HCT116 (cell line): ENCODE results near the gene CHRNE. TPM values are rescaled to one million over a fixed set of nuclear protein-coding genes. Genes with fewer than 3 reads are reported as not detected.

Experiments
- ATAC-seq: fragments of 200-7000 bp; cut with Tn5 transposase; 2 replicates; pipeline ENCODE4 v1.9.1; 2020; ENCODE audit warnings: mild to moderate bottlenecking, moderate library complexity
- BruUV-seq: library from RNA; stranded (reverse); fragments of 400-500 nt; replicated peaks from 2 replicates; lab custom pipeline; 2021; lab: Mats Ljungman, UMichigan
- CTCF ChIA-PET: fragments of 300-600 bp; sonication (Branson Sonifier 250); formaldehyde crosslinking; loops from one replicate; lab custom pipeline; 2021; ENCODE audit warnings: antibody characterized with exemption; lab: Charles Lee
- POLR2A ChIA-PET: fragments of 300-600, 350-600 bp; sonication (Branson Sonifier 250); formaldehyde crosslinking; loops from one replicate; lab custom pipeline; 2021; ENCODE audit warnings: antibody characterized with exemption; lab: Charles Lee
- RAD21 ChIA-PET, 2 experiments: fragments of 300-600 bp; sonication (Branson Sonifier 250); formaldehyde crosslinking; loops; one replicate each; lab custom pipeline; 2023; ENCODE audit warnings: low total read pairs in 2 of 2; ENCODE audit not compliant: uncharacterized antibody in 2 of 2, unreplicated experiment in 2 of 2, low non-redundant PET in 1 of 2; lab: Charles Lee
- DNase-seq: peaks from one replicate; pipeline ENCODE4 v3.0.0-alpha.2; 2010; ENCODE audit warnings: low read depth, low spot score
- H2AFZ ChIP-seq: fragments of 200-600 bp; shearing (Covaris generic), sonication (generic); 2 replicates; pipeline ENCODE4 v1.6.1; 2017; ENCODE audit warnings: low read depth, mixed run types, mixed read lengths, antibody characterized with exemption, low read length; ENCODE audit not compliant: poor library complexity, severe bottlenecking
- H3K27ac ChIP-seq: 2 replicates; pipeline ENCODE4 v1.5.1; 2012; ENCODE audit warnings: low read depth, low read length
- H3K27me3 ChIP-seq: fragments of 200-600 bp; sonication (generic); 2 replicates; pipeline ENCODE4 v1.6.1; 2016; ENCODE audit warnings: mixed run types, low read length, mixed read lengths; ENCODE audit not compliant: insufficient read depth
- H3K36me3 ChIP-seq, 2 experiments: fragments of 200-500 bp in 1 of 2; fragments of 200-600 bp in 1 of 2; sonication (Bioruptor generic) in 1 of 2; sonication (generic) in 1 of 2; 2 replicates each; pipeline versions ENCODE4 v1.5.1 to v1.6.1; 2014 to 2016; ENCODE audit warnings: low read length in 2 of 2, inconsistent platforms in 1 of 2, mixed read lengths in 1 of 2, mixed run types in 1 of 2; ENCODE audit not compliant: insufficient read depth in 2 of 2, control insufficient read depth in 1 of 2
- H3K4me1 ChIP-seq, 2 experiments: fragments of 200-600 bp in 1 of 2; sonication (generic) in 1 of 2; 2 replicates each; pipeline versions ENCODE4 v1.5.1 to v1.6.1; 2012 to 2017; ENCODE audit warnings: low read length in 2 of 2, inconsistent platforms in 1 of 2, mild to moderate bottlenecking in 1 of 2, mixed read lengths in 1 of 2, mixed run types in 1 of 2, moderate library complexity in 1 of 2; ENCODE audit not compliant: insufficient read depth in 2 of 2, control insufficient read depth in 1 of 2
- H3K4me2 ChIP-seq: fragments of 200-600 bp; sonication (generic); 2 replicates; pipeline ENCODE4 v1.6.1; 2017; ENCODE audit warnings: mixed run types, low read length, mixed read lengths
- H3K4me3 ChIP-seq, 2 experiments: fragments of 200-600 bp in 1 of 2; sonication (generic) in 1 of 2; replicated peaks in 1 of 2; 2 replicates each; pipeline ENCODE4 v1.5.1; 2011 to 2016; ENCODE audit warnings: low read length in 2 of 2, control low read depth in 1 of 2, low read depth in 1 of 2, mild to moderate bottlenecking in 1 of 2, mixed read lengths in 1 of 2, mixed run types in 1 of 2
- H3K79me2 ChIP-seq: fragments of 200-600 bp; sonication (generic); 2 replicates; pipeline ENCODE4 v1.6.1; 2017; ENCODE audit warnings: mild to moderate bottlenecking, mixed run types, low read length, moderate library complexity, mixed read lengths; ENCODE audit not compliant: insufficient read depth
- H3K9ac ChIP-seq: fragments of 200-600 bp; sonication (generic); 2 replicates; pipeline ENCODE4 v1.6.1; 2016; ENCODE audit warnings: low read length, mixed read lengths
- H3K9me2 ChIP-seq: fragments of 200-600 bp; sonication (generic), shearing (Covaris generic); 2 replicates; pipeline ENCODE4 v1.6.1; 2017; ENCODE audit warnings: mixed run types, mild to moderate bottlenecking, moderate library complexity; ENCODE audit not compliant: insufficient read depth
- H3K9me3 ChIP-seq, 2 experiments: fragments of 200-500 bp in 1 of 2; fragments of 200-600 bp in 1 of 2; sonication (Bioruptor generic) in 1 of 2; sonication (generic) in 1 of 2; 2 replicates each; pipeline ENCODE4 v1.6.1; 2014 to 2017; ENCODE audit warnings: low read length in 2 of 2, mixed read lengths in 2 of 2, inconsistent platforms in 1 of 2, low read depth in 1 of 2, mild to moderate bottlenecking in 1 of 2, mixed run types in 1 of 2, moderate library complexity in 1 of 2; ENCODE audit not compliant: control insufficient read depth in 1 of 2, insufficient read depth in 1 of 2
- H4K20me1 ChIP-seq: fragments of 200-600 bp; sonication (generic), shearing (Covaris generic); 2 replicates; pipeline ENCODE4 v1.6.1; 2017; ENCODE audit warnings: mixed run types, mild to moderate bottlenecking, moderate library complexity; ENCODE audit not compliant: insufficient read depth
- ATF3 ChIP-seq: IDR thresholded peaks from 2 replicates; pipeline ENCODE4 v1.6.1; 2012
- ELF1 ChIP-seq: IDR thresholded peaks from 2 replicates; pipeline ENCODE4 v1.6.1; 2012; ENCODE audit warnings: low read depth, borderline replicate concordance
- EZH2 ChIP-seq: fragments of 200-600 bp; sonication (generic); IDR thresholded peaks from 2 replicates; pipeline ENCODE4 v1.6.1; 2017; ENCODE audit warnings: antibody characterized with exemption, mixed run types
- FOSL1 ChIP-seq: IDR thresholded peaks from 2 replicates; pipeline ENCODE4 v1.6.1; 2012; ENCODE audit warnings: low read depth
- MAX ChIP-seq: IDR thresholded peaks from 2 replicates; pipeline ENCODE4 v1.6.1; 2012
- SP1 ChIP-seq: IDR thresholded peaks from 2 replicates; pipeline ENCODE4 v1.6.1; 2012; ENCODE audit warnings: low read depth
- SRF ChIP-seq: IDR thresholded peaks from 2 replicates; pipeline ENCODE4 v1.6.1; 2012; ENCODE audit warnings: low read depth
- ZFX ChIP-seq: fragments of 450-650 bp; IDR thresholded peaks from 2 replicates; pipeline ENCODE4 v1.6.1; 2017
- intact Hi-C: fragments of 100-400 bp; cut with micrococcal nuclease; formaldehyde crosslinking; loops from 2 replicates; pipeline ENCODE4 v1.10.0; 2022
- total RNA-seq: library from RNA; stranded (reverse); gene quantifications from one replicate; pipeline ENCODE4 v1.2.1, GENCODE V29; 2021; ENCODE audit not compliant: unreplicated experiment
- TF ChIP-seq, protein P1 (sequence below): IDR thresholded peaks from 2 replicates; pipeline ENCODE4 v1.6.1; 2011; ENCODE audit warnings: mild to moderate bottlenecking, low read length, moderate library complexity; ENCODE audit not compliant: insufficient replicate concordance; ENCODE audit errors: extremely low read depth

CHRNE gene
- total RNA-seq, 1 experiment from 2014 or later, result 0.30 TPM

DNA sequence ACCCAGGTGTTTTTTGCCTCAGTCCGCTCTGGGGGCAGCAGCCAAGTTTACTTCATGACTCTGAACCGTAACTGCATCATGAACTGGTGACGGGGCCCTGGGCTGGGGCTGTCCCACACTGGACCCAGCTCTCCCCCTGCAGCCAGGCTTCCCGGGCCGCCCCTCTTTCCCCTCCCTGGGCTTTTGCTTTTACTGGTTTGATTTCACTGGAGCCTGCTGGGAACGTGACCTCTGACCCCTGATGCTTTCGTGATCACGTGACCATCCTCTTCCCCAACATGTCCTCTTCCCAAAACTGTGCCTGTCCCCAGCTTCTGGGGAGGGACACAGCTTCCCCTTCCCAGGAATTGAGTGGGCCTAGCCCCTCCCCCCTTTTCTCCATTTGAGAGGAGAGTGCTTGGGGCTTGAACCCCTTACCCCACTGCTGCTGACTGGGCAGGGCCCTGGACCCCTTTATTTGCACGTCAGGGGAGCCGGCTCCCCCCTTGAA is 5.7 kb downstream of the CHRNE start:
- BruUV-seq, result no TSS peak
- intact Hi-C loops, result no loop called here

More for the DNA sequence above, 5.7 kb downstream of the CHRNE start:
- H3K4me3 ChIP-seq, result no peak overlapping the region
- no peaks in the 10 kb centered on the region for H3K9me3 ChIP-seq
- no peak overlapping the region for H3K27ac ChIP-seq
- no peak for ATAC-seq
- POLR2A ChIA-PET, result no interaction called here
- no peak overlapping the region for H3K9ac ChIP-seq
- H4K20me1 ChIP-seq, result no peaks in the 10 kb centered on the region
- RAD21 ChIA-PET, result no interaction called here
- H3K36me3 ChIP-seq, result peaks cover 11 to 30% of the 10 kb centered on the region in 2 experiments; a peak in 3 of 4 replicates
- H3K4me1 ChIP-seq, result no peaks in the 10 kb centered on the region
- TF ChIP-seq, protein P1, sequence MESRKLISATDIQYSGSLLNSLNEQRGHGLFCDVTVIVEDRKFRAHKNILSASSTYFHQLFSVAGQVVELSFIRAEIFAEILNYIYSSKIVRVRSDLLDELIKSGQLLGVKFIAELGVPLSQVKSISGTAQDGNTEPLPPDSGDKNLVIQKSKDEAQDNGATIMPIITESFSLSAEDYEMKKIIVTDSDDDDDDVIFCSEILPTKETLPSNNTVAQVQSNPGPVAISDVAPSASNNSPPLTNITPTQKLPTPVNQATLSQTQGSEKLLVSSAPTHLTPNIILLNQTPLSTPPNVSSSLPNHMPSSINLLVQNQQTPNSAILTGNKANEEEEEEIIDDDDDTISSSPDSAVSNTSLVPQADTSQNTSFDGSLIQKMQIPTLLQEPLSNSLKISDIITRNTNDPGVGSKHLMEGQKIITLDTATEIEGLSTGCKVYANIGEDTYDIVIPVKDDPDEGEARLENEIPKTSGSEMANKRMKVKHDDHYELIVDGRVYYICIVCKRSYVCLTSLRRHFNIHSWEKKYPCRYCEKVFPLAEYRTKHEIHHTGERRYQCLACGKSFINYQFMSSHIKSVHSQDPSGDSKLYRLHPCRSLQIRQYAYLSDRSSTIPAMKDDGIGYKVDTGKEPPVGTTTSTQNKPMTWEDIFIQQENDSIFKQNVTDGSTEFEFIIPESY, result no peak
- TF ChIP-seq ATF3, result no peak
- TF ChIP-seq ZFX, result no peak
- TF ChIP-seq ELF1, result no peak
- TF ChIP-seq MAX, result no peak
- TF ChIP-seq SRF, result no peak
- TF ChIP-seq EZH2, result no peak
- no peak for TF ChIP-seq SP1
- TF ChIP-seq FOSL1, result no peak
- H3K9me2 ChIP-seq, result no peaks in the 10 kb centered on the region
- no peak overlapping the region for H3K4me2 ChIP-seq
- no peaks in the 10 kb centered on the region for H3K27me3 ChIP-seq
- no peaks in the 10 kb centered on the region for H3K79me2 ChIP-seq
- DNase-seq, result no peak
- no peak overlapping the region for H2AFZ ChIP-seq
- CTCF ChIA-PET, result no interaction called here
